ENCODE measurements around the gene PSMD7.
A peak's percentile ranks its signal among the peaks of the same experiment; 100 is the strongest.

PSMD7 gene

GRCh38 chr16:74305281-74305680 is 8.7 kb downstream of the PSMD7 start:
- H3K27ac ChIP-seq: no peak overlapping the region
- TF ChIP-seq CTCF (conservative IDR thresholded peaks at IDR 0.05): no peak

- no peak overlapping the region for H3K27ac ChIP-seq
- TF ChIP-seq CTCF (conservative IDR thresholded peaks at IDR 0.05): no peak
Measured at GRCh38 chr16:74305978-74306784, 9.6 kb downstream of the PSMD7 start.

- no peak overlapping the region for H3K27ac ChIP-seq
- no peak for TF ChIP-seq CTCF (conservative IDR thresholded peaks at IDR 0.05)
Measured at GRCh38 chr16:74307383-74307782, 10.8 kb downstream of the PSMD7 start.

- no peak overlapping the region; the same call in 1 of the 2 replicates for H3K27ac ChIP-seq
- TF ChIP-seq CTCF (conservative IDR thresholded peaks at IDR 0.05): peak; percentile 79
Measured at GRCh38 chr16:74309789-74310781, 13.5 kb downstream of the PSMD7 start.

GRCh38 chr16:74315059-74315458 is 18.4 kb downstream of the PSMD7 start:
- no peak for TF ChIP-seq CTCF (conservative IDR thresholded peaks at IDR 0.05)
- no peak overlapping the region for H3K27ac ChIP-seq

- no peak for TF ChIP-seq CTCF (conservative IDR thresholded peaks at IDR 0.05)
- no peak overlapping the region for H3K27ac ChIP-seq
Measured at GRCh38 chr16:74320707-74321106, 24.1 kb downstream of the PSMD7 start.

- TF ChIP-seq CTCF (conservative IDR thresholded peaks at IDR 0.05): no peak
- no peak overlapping the region for H3K27ac ChIP-seq
Measured at GRCh38 chr16:74321356-74321755, 24.7 kb downstream of the PSMD7 start.

Measured in VCaP (cell line).